HG02571 (cell line): ENCODE results near the gene DNAH6.
"Not testable (repeated sequence)": the region's sequence is repeated elsewhere in the genome, so short reads cannot be mapped to it uniquely, and the experiment has no call there.

Experiments
- ATAC-seq: cut with Tn5 transposase; IDR thresholded peaks from one replicate; pipeline ENCODE4 v1.9.1; 2021; ENCODE audit warnings: mild to moderate bottlenecking, moderate library complexity; ENCODE audit not compliant: unreplicated experiment

Gene DNAH6

DNA sequence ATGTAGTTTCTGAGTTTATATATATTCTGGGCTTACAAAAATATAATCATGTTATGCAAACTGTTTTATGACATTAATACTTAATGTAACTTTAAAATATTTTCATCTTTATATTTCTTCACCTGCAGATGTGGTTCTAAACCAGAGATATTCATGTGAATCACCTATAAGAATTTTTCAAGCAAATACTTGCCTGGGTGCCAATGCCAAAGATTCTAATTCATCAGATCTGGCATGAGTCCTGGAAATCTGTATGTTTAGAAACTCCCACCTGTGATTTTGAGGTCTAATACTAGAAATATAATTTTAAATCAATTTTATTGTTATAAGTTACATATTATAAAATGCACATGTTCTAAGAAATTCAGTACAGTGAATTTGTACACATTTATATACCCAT, 19.9 kb upstream of the DNAH6 start:
- no peak for ATAC-seq

DNA sequence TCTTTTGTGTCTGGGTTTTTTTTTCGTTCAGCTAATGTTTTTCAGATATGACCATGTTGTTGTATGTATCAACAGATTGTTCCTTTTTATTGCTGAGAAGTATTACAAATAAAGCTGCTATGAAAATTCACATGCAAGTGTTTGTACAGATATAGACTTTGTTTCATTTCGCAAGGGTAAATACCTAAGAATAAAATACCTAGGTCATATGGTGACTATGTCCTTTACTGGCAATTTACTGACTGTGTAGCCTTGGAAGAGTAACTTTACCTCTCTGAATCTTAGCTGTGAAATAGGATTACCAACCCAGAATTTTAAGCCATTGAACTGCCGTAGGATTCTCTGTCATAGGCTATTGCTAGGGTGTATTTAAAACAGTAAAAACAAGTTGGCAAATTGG, 19.0 kb upstream of the DNAH6 start:
- ATAC-seq = no peak

DNA sequence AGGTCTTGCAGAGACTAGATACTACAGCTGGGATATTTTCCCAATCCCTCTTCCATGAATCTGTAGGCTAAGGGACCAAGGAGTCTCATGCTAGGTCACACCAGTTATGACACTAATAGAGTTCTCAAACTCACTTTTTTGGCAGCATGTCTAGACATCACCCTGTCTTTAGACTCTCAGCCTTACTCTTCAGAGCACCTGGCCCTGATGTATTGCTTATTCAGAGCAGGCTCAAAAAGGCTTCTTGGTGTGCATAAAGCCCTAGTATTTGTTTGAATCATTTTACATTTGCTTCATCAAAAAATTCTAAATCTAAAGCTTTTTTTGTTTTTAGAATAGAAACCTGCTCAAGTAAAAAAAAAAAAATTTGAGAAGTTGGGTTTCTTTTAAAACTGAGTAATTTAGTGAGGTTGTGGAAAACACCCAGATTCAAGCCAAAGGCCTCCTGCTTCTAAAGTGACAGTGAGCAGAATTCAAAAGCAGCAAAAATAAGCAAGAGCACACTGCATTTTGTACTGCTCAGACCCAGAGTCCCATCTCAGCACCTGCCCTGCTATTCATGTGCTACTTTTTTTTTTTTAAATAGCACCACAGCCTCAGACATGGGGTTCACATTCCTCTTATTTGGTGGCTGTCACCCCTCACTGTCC, 18.0 kb upstream of the DNAH6 start:
- ATAC-seq = no peak

GRCh38 chr2:84511024-84511423, 5.3 kb upstream of the DNAH6 start:
- ATAC-seq = not testable (repeated sequence)

GRCh38 chr2:84515788-84516187, 510 bp upstream of the DNAH6 start:
- no peak for ATAC-seq

DNA sequence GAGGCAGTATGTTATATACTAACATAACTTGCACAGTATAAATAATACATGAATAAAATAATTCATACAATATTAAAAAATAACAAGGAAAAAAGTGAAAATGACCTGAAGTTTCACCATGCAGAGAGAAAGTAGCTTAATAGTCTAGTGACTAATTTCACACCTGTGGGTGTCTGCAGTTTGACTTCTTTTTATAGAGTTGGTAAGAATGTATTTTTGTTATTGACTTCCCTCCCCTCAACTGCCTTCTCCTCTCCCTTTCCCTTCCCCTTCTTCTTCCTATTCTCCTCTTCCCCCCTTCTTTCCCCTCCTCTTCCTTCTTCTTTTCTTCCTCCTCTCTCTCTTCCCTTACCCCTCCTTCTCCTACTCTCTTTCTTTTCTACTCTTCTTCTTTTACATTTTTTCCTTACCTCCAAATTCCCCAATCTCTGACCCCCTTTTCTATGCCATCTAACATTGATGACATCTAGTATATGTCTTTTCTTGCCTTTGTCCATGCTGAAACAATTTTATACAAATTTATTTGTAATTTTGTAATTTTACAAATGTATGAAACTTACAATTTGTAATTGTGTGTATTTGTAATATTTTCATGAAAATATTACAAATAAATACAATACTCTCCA, 3.1 kb downstream of the DNAH6 start:
- ATAC-seq = no peak

DNA sequence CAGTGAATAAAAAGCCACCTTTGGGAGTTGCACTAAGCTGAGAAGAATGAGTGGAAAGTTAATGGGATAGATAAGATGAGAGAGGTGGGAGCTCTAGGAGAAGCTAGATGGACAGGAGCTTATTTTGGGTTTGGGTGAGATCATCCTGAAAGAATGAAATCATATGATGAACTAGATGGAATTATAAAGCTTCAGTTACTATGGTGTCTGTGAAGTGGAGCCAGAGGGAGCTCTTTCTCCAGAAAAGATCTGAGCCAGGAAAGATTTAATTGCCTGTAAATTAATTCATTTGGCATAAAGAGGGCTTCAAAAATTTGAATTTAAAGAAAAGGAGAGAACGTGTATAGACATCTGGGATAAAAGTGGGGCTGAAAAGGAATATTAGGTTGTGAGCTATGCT, 10.3 kb downstream of the DNAH6 start:
- no peak for ATAC-seq

DNA sequence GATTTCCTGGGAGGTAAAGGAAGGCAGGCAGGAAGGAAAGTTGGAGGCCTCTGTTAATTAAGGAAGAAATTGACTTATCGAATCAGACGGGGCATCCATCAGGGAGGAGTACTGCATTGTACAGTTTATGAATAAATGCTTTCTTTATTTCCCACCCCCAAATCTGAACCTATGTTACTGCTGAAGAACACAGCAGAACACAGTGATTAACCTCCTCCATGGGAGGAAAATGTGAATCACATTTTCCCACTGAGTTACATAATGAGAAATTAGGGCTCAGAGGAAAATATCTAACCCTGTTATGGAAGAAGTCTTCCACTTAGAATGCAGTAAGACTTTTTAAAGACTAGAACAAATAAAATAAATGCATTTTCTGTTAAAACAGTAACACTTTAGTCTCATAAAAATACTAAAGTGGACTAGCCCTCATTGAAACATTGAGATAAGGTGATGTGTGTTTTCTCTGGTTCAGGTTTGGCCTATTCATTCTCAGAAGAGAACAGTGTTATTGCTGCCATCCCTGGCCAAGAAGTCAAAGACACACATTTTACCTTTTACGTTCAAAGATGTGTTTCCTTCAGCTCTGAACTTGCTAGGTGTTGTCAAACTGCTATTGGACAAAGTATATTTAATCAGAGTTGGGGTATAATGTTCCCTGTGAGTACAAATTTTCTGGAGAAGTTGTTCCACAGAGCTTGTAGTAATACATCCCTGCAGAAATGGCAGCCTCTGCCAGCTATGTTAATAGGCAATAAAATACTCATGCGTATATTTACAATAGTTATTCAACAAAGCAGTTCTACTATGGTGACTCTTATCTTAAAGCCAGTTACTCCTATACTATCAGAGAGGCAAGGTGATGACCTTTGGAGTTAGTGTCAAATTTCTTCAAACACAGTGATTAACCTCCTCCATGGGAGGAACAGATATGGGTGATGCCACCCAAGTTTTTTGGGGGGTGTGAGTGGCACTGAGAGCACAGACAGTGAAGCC, 11.1 kb downstream of the DNAH6 start:
- no peak for ATAC-seq

- ATAC-seq = no peak
Measured at GRCh38 chr2:84532291-84532690, 16.0 kb downstream of the DNAH6 start.

DNA sequence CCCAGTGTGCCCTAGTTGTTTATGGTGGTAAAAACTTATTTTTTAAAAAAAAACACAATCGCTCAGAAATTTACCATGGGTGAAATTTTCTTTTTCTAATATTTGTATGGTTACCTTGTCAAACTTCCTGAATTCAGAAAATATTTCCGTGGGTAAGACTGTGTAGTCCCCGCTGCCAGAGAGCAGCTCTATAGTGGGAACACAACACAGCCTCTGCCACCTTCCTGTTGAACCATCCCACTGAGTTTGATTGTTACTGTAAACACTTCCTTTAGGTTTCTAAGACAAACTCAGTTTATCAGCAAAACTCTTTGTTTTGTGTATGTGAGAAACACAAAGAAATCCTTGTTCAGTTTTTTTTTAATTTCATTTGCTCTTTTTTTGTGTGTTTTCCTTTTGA, 17.9 kb downstream of the DNAH6 start:
- no peak for ATAC-seq

GRCh38 chr2:84537251-84537650, 21.0 kb downstream of the DNAH6 start:
- ATAC-seq = no peak

DNA sequence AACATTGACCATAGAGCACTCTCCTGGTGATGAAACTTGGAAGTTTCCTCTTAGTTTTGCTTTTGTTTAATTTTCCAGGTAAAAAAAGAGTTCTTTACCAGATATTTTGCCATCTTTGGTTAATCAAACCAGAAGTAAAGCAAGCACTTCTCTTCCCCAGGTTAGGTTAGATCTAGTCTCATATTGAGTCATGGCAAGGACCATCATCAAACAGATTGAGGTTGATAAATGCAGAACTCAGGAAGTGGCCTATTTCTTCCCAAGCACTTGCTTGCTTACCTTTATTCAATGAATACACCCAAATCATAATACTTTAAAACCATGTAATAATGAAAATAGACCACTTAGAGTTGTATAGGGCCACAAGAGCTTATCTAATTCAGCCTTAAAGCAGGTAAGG, 23.4 kb downstream of the DNAH6 start:
- ATAC-seq = no peak

DNA sequence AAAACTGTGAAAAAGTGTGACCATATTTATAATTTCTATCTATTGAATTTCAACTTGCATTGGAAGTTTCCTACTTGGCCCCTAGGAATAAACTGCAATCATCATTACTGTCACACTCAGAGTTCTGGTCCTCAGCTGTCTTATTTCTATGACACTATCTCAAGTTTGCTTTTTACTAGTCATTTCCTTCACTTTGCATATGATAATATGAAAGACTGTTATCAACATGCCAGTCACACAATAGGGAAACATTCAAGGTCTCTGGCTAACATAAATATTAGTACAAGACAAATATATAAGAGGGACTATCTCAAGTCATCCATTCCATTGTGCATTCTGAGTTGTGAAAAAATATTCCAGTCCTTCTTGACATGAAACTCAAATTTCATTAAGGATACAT, 28.7 kb downstream of the DNAH6 start:
- ATAC-seq = no peak

DNA sequence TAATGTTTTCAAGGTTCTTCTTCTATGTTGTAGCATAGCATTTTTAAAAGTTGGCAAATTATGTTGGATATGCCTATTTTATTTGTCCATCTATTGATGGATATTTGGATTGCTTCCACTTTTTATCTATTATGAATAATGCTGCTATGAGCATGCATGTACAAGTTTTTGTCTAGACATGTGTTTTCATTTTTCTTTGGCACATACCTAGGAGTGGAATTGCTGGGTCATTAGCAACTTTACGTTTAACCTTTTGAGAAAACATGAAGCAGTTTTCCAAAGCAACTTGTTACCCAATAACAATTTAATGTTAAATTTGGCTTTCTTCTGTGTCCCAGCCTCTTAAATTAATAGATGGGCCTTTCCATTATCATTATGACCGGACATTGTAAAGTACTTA, 30.3 kb downstream of the DNAH6 start:
- ATAC-seq = no peak

DNA sequence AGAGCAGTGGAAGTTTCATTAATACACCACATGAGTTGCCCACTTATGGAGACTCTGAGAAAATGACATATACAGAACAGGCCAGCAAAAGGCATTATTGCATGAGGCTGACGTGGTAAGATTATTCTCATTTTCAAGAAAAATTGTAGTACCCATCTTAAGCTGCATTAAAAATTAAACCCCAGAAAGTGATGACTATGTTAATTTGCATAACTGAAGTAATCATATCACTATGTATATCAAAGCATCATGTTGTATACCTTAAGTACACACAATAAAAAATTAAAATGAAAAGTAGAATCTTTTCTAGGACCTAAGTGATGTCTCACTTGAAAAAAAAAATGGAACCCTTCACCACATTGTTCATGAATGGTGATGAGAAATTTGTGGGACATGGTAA, 32.0 kb downstream of the DNAH6 start:
- ATAC-seq = no peak

GRCh38 chr2:84550916-84551315, 34.6 kb downstream of the DNAH6 start:
- no peak for ATAC-seq

DNA sequence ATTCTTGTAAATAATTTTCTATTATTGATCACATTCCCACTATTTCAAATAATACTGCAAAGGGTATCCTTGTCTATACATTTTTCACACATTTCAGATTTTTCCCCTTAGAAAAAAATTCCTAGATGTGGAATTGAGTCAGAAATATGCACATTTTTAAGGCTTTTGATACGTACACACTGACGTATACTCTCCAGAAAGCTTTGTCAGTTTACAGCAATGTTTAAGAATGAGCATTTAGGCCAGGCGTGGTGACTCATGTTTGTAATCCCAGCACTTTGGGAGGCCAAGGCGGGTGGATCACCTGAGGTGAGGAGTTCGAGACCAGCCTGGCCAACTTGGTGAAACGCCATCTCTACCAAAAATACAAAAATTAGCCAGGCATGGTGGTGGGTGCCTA, 35.2 kb downstream of the DNAH6 start:
- ATAC-seq = not testable (repeated sequence)

DNA sequence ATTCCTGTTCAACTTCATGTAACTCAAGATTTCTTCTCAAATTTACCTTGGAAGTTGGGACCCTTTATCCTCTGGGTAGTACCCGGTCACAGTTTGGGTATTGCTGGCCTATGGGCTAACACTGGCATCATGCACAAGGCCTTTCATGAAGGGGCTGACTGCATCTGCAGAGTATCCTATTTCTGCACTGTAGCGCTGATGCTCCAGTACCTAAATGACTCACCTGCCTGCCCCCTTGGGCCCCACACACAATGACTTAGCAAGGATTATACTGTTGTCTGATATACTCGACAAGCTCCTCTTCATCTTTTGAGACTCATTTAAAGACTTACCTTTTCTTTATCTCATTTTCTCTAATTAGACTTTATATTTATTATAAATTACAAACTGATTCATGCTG, 39.9 kb downstream of the DNAH6 start:
- no peak for ATAC-seq

DNA sequence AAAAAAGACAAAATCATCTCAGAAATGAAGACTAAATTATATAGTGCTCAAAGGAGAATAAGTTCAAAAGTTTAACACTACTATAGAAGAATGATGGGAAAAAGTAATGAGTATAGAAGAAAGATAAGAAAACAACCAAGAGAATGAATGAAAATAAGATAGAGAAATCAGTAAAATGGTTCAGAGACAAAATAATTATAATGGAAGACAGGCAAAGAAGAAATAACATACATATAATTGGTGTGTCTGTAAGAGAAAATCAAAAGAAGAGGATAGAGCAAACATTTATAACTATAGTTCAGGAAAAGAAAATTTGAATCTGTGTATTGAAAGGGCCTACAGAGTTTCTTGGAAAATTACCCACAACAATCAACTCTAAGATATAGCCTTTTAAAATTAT, 43.5 kb downstream of the DNAH6 start:
- no peak for ATAC-seq

DNA sequence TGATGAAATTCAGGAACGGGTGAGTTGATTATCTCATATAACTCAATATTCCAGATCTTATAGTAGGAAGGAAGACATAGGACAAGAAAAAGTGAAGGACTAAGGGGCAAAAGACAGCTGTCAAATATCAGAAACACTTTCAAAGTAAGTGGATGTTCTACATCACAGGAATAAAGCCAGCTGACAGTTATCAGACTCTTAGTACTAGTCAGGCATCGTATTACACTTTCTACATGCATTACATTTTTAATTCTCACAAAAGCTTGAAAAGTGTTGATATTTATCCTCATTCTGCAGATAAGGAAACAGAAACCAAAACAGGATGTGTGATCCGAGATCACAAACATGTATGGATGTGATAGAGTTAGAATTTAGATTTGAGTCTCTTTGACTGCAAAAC, 63.4 kb downstream of the DNAH6 start:
- ATAC-seq = no peak

DNA sequence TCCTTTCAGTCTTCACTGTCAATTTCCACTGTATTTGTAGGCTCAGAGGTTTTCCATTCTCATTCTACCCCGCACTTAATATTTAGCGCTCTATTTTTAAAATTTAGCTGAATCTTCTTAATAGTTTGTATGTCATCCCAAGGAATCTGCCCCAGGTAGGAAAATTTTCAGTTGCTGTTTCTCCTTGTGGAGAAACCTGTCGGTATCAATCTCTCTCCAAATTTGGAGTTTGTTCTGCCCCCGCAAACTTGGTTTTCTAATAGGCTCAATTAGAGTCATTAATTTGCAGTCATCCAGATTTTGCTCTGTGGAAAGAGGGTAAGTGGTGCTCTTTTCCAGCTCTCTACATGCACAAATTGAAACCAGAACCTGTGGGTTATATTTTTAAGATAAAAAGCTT, 87.6 kb downstream of the DNAH6 start:
- no peak for ATAC-seq

DNA sequence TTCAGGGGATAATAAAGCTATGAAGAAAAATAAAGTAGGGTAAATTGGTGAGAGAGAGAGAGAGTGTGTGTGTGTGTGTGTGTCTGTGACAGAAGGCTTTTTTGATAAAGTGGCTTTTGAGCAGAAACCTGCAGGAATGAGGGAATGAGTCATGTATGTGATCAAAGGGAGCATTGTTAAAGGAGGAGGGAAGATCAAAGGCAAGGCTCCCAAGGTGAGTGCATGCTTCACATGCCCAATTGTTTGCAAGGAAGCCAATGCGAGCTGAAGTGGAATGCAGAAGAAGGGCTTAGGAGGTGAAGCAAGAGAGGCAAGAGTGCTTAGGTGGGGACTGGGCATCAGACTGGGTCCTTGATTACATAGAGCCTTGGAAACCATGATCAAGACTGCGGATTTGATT, 96.8 kb downstream of the DNAH6 start:
- no peak for ATAC-seq
